ENCODE data around the gene PBX3.

GRCh38 chr9:125888211-125888610 is 141.0 kb downstream of the PBX3 start:
- TF ChIP-seq MYC (CRISPR knock-in tag; IDR thresholded peaks at IDR 0.05; ENCODE audit: borderline replicate concordance) = no peak
- no peak for TF ChIP-seq ZFX (CRISPR knock-in tag; IDR thresholded peaks at IDR 0.05; ENCODE audit: low read depth)
- TF ChIP-seq EZH2 (conservative IDR thresholded peaks at IDR 0.05; ENCODE audit: low read depth, low read length) = no peak
- no peak for TF ChIP-seq POLR2AphosphoS2 (IDR thresholded peaks at IDR 0.05; ENCODE audit: low read depth, low read length)
- no peak for TF ChIP-seq PREB (CRISPR knock-in tag; IDR thresholded peaks at IDR 0.05)
- TF ChIP-seq ZBTB46 (CRISPR knock-in tag; IDR thresholded peaks at IDR 0.05; ENCODE audit: borderline replicate concordance) = no peak
- no peak for TF ChIP-seq ZNF562 (CRISPR knock-in tag; IDR thresholded peaks at IDR 0.05; ENCODE audit: borderline replicate concordance)
- no peak for TF ChIP-seq MXI1 (IDR thresholded peaks at IDR 0.05; ENCODE audit: borderline replicate concordance, low read depth, low read length)
- no peak for TF ChIP-seq CTCF (CRISPR knock-in tag; IDR thresholded peaks at IDR 0.05)
- no peak for TF ChIP-seq ZBTB1 (CRISPR knock-in tag; IDR thresholded peaks at IDR 0.05; ENCODE audit: borderline replicate concordance)
- TF ChIP-seq ZNF138 (CRISPR knock-in tag; IDR thresholded peaks at IDR 0.05; ENCODE audit: low read depth) = no peak
- no peak for TF ChIP-seq WIZ (CRISPR knock-in tag; IDR thresholded peaks at IDR 0.05)

Data from HepG2 (cell line).